ENCODE measurements around the gene WIPI1. TPM values are rescaled to one million over a fixed set of nuclear protein-coding genes. Genes with fewer than 3 reads are reported as not detected.

Gene WIPI1
- total RNA-seq, 1 experiment from 2014 or later, result 38.4 TPM

GRCh38 chr17:68456339-68457167 is 743 bp downstream of the WIPI1 start:
- ChIA-PET CTCF (interaction anchor here (0.8 to 3.0 kb wide), 5 partner anchors 9 to 982 kb away, joined by 4 to 11 read pairs (median 7); no protein-coding TSS in a partner anchor), POLR2A (interaction anchor here (0.6 to 8.8 kb wide), 34 partner anchors 10 to 1654 kb away, joined by 3 to 114 read pairs (median 4); partner anchors contain the start of genes ABCA5, AMZ2, C17orf58 and KPNA2)
- H3K4me1 Mint-ChIP-seq (ENCODE audit: insufficient read depth, unreplicated experiment), result peaks cover 23% of the 10 kb centered on the region
- peak overlapping the region; percentile 86 for H3K27ac Mint-ChIP-seq (ENCODE audit: low read depth, unreplicated experiment)
- H3K9me3 Mint-ChIP-seq (ENCODE audit: unreplicated experiment), result no peaks in the 10 kb centered on the region
- BruUV-seq (replicated peaks), result TSS peak; percentile 32
- H3K4me3 Mint-ChIP-seq (ENCODE audit: unreplicated experiment), result peak overlapping the region; percentile 96
- intact Hi-C loops (cut with micrococcal nuclease), result loop anchor here (1.0 kb wide), 1 partner anchor 20 kb away; no protein-coding TSS in a partner anchor
- no peaks in the 10 kb centered on the region for H3K27me3 Mint-ChIP-seq (ENCODE audit: insufficient read depth, unreplicated experiment)
- no peak for TF ChIP-seq CTCF (IDR thresholded peaks at IDR 0.05; ENCODE audit: unreplicated experiment)
- DNase-seq (ENCODE audit: unreplicated experiment), result peak; percentile 86
- H3K36me3 Mint-ChIP-seq (ENCODE audit: insufficient read depth, unreplicated experiment), result peaks cover 8% of the 10 kb centered on the region

- Mint-ChIP-seq H3K27ac (ENCODE audit: low read depth, unreplicated experiment) (peak overlapping the region; percentile 86), H3K4me1 (ENCODE audit: insufficient read depth, unreplicated experiment) (peaks cover 20% of the 10 kb centered on the region), H3K36me3 (ENCODE audit: insufficient read depth, unreplicated experiment) (peaks cover 11% of the 10 kb centered on the region), H3K4me3 (ENCODE audit: unreplicated experiment) (peak overlapping the region; percentile 96), H3K9me3 (ENCODE audit: unreplicated experiment) (no peaks in the 10 kb centered on the region), H3K27me3 (ENCODE audit: insufficient read depth, unreplicated experiment) (no peaks in the 10 kb centered on the region)
- peak; percentile 63 for DNase-seq (ENCODE audit: unreplicated experiment)
- POLR2A ChIA-PET, result interaction anchor here (0.6 to 8.8 kb wide), 24 partner anchors 9 to 1655 kb away, joined by 3 to 114 read pairs (median 4); partner anchors contain the start of genes AMZ2, C17orf58, KPNA2 and PRKAR1A
- no TSS peak for BruUV-seq (replicated peaks)
- CTCF ChIA-PET, result interaction anchor here (0.8 to 3.0 kb wide), 5 partner anchors 10 to 981 kb away, joined by 4 to 11 read pairs (median 7); no protein-coding TSS in a partner anchor
- no peak for TF ChIP-seq CTCF (IDR thresholded peaks at IDR 0.05; ENCODE audit: unreplicated experiment)
- intact Hi-C loops (cut with micrococcal nuclease), result loop anchor here (1.0 kb wide), 1 partner anchor 20 kb away; no protein-coding TSS in a partner anchor
These were observed 1.4 kb downstream of the WIPI1 start for GRCh38 chr17:68455901-68456338.

GRCh38 chr17:68453991-68454665 is 3.2 kb downstream of the WIPI1 start:
- Mint-ChIP-seq H3K36me3 (ENCODE audit: insufficient read depth, unreplicated experiment) (peaks cover 18% of the 10 kb centered on the region), H3K4me3 (ENCODE audit: unreplicated experiment) (no peak overlapping the region), H3K27ac (ENCODE audit: low read depth, unreplicated experiment) (no peak overlapping the region), H3K4me1 (ENCODE audit: insufficient read depth, unreplicated experiment) (peaks cover 20% of the 10 kb centered on the region), H3K27me3 (ENCODE audit: insufficient read depth, unreplicated experiment) (no peaks in the 10 kb centered on the region), H3K9me3 (ENCODE audit: unreplicated experiment) (no peaks in the 10 kb centered on the region)
- no peak for DNase-seq (ENCODE audit: unreplicated experiment)
- ChIA-PET POLR2A (interaction anchor here (0.6 to 5.0 kb wide), 2 partner anchors 18 to 19 kb away, joined by 3 to 28 read pairs; no protein-coding TSS in a partner anchor), CTCF (interaction anchor here (0.7 to 2.3 kb wide), 2 partner anchors 18 to 191 kb away, joined by 3 to 12 read pairs; no protein-coding TSS in a partner anchor)
- intact Hi-C loops (cut with micrococcal nuclease), result no loop called here
- no TSS peak for BruUV-seq (replicated peaks)
- TF ChIP-seq CTCF (IDR thresholded peaks at IDR 0.05; ENCODE audit: unreplicated experiment), result no peak
